A549 (cell line): Measurements from ENCODE around the gene DAZ4. TPM values are rescaled to one million over a fixed set of nuclear protein-coding genes. Genes with fewer than 3 reads are reported as not detected.
"Not testable (repeated sequence)": the region's sequence is repeated elsewhere in the genome, so short reads cannot be mapped to it uniquely, and the experiment has no call there.

ENCODE experiments used
- ATAC-seq, 2 experiments: fragments of 200-7000 bp in 1 of 2; fragments of >200 bp in 1 of 2; cut with Nextera tagmentation in 1 of 2; cut with Tn5 transposase in 1 of 2; 3 replicates each; pipeline versions ENCODE4 v1.8.0 to v1.9.1; 2018 to 2020; ENCODE audit warnings: mild to moderate bottlenecking in 1 of 2, moderate library complexity in 1 of 2
- CTCF ChIA-PET: fragments of 300-600 bp; sonication (Branson Sonifier 250); formaldehyde crosslinking; extraction: SDS; loops from one replicate; lab custom pipeline; 2021; ENCODE audit warnings: antibody characterized with exemption, inconsistent platforms; lab: Yijun Ruan, JAX
- POLR2A ChIA-PET: fragments of 350-600 bp; formaldehyde crosslinking; extraction: SDS; loops from one replicate; lab custom pipeline; 2021; ENCODE audit warnings: antibody characterized with exemption, inconsistent platforms; lab: Yijun Ruan, JAX
- DNase-seq, 2 experiments: peaks; one replicate each; pipeline versions ENCODE4 v3.0.0 to v3.0.0-alpha.2; 2011 to 2016; ENCODE audit warnings: low read depth in 1 of 2, low spot score in 1 of 2
- FAIRE-seq: peaks from 2 replicates; lab custom pipeline; 2011; peaks lifted over from hg19 to GRCh38; lab: Jason Lieb, UNC
- H3K27ac ChIP-seq, 2 experiments: fragments of >200 bp; sonication (Bioruptor Twin); formaldehyde crosslinking; 3 replicates each; pipeline ENCODE4 v1.5.1; 2016 to 2017
- H3K4me1 ChIP-seq: fragments of >200 bp; sonication (Bioruptor Twin); formaldehyde crosslinking; 3 replicates; pipeline ENCODE4 v1.6.1; 2016
- H3K4me2 ChIP-seq: fragments of >200 bp; sonication (Bioruptor Twin); formaldehyde crosslinking; 3 replicates; pipeline ENCODE4 v1.6.1; 2016
- H3K4me3 ChIP-seq: fragments of >200 bp; sonication (Bioruptor Twin); formaldehyde crosslinking; 3 replicates; pipeline ENCODE4 v1.5.1; 2016
- H3K9me3 ChIP-seq: fragments of >200 bp; sonication (Bioruptor Twin); formaldehyde crosslinking; 3 replicates; pipeline ENCODE4 v1.6.1; 2016
- WGBS: methylation state at CpG from one replicate; pipeline ENCODE4 v1.1.6; 2017; ENCODE audit errors: missing lambda C conversion rate; 5-methylcytosine and 5-hydroxymethylcytosine counted together
- polyA minus RNA-seq: library from RNA; depleted of rRNA, polyadenylated mRNA; stranded (reverse); fragments of >200 nt; gene quantifications from 2 replicates; pipeline ENCODE4 v1.2.3, GENCODE V29; 2011; rRNA and poly(A)+ RNA removed
- polyA plus RNA-seq, 4 experiments: library from polyadenylated mRNA; depleted of rRNA in 3 of 4; stranded (reverse); fragments of >200 nt; fragmentation: RNase III in 1 of 4; extraction: RNeasy Plus Mini Kit Qiagen cat#74134 plus additional on column Dnase treatment in 1 of 4; gene quantifications; 2 replicates in 3 of 4; 3 replicates in 1 of 4; pipeline ENCODE4 v1.2.3, GENCODE V29; 2011 to 2017

The DAZ4 gene
- not detected in 2 replicates for polyA plus RNA-seq (2011; rRNA removed)
- polyA plus RNA-seq (2012; cell fraction: cytosol; rRNA removed), result not detected in 2 replicates
- polyA plus RNA-seq (2012; cell fraction: nucleus; rRNA removed), result not detected in 2 replicates
- not detected in 3 replicates for polyA plus RNA-seq (2017; fragmentation: RNase III; extraction: RNeasy Plus Mini Kit Qiagen cat#74134 plus additional on column Dnase treatment)
- polyA minus RNA-seq, result not detected in 2 replicates

- WGBS, result no CpG with 5 or more reads among the region's 23 CpGs
- CTCF ChIA-PET, result not testable (repeated sequence)
Measured at GRCh38 chrY:24833619-24834018, at the start of gene DAZ4. DAZ4 (plus strand) TSS chrY:24833919; CDS start chrY:24834127, 208 bp downstream.

GRCh38 chrY:24813293-24813692 is 20.4 kb upstream of the DAZ4 start, which contains the start of gene DAZ3:
DAZ3 (minus strand) TSS chrY:24813393; CDS start chrY:24813185, 208 bp downstream.
- FAIRE-seq, DNase-seq, H3K4me2 ChIP-seq, CTCF ChIA-PET, H3K9me3 ChIP-seq, H3K4me1 ChIP-seq, ATAC-seq, POLR2A ChIA-PET, H3K4me3 ChIP-seq, H3K27ac ChIP-seq: not testable (repeated sequence)
- WGBS, result no CpG with 5 or more reads among the region's 23 CpGs

More at GRCh38 chrY:24833619-24834018, at the start of gene DAZ4:
- FAIRE-seq, ATAC-seq, H3K4me3 ChIP-seq, H3K27ac ChIP-seq, H3K4me1 ChIP-seq, POLR2A ChIA-PET, H3K4me2 ChIP-seq, DNase-seq, H3K9me3 ChIP-seq: not testable (repeated sequence)

GRCh38 chrY:24821836-24822235 is 11.9 kb upstream of the DAZ4 start:
- ATAC-seq, H3K4me3 ChIP-seq, FAIRE-seq, POLR2A ChIA-PET, H3K4me1 ChIP-seq, CTCF ChIA-PET, H3K4me2 ChIP-seq, H3K27ac ChIP-seq, H3K9me3 ChIP-seq, DNase-seq: not testable (repeated sequence)
- WGBS, result no CpG with 5 or more reads among the region's 3 CpGs

- FAIRE-seq, H3K4me3 ChIP-seq, ATAC-seq, DNase-seq, H3K4me2 ChIP-seq, H3K9me3 ChIP-seq, H3K27ac ChIP-seq, POLR2A ChIA-PET, CTCF ChIA-PET, H3K4me1 ChIP-seq: not testable (repeated sequence)
- WGBS, result 47% methylated on average over 2 of the region's 4 CpGs
Measured at GRCh38 chrY:24824184-24824879, 9.4 kb upstream of the DAZ4 start.

GRCh38 chrY:24825069-24825468 is 8.7 kb upstream of the DAZ4 start:
- DNase-seq, ATAC-seq, FAIRE-seq, H3K27ac ChIP-seq, H3K4me1 ChIP-seq, POLR2A ChIA-PET, H3K4me3 ChIP-seq, H3K4me2 ChIP-seq, H3K9me3 ChIP-seq, CTCF ChIA-PET: not testable (repeated sequence)
- no CpG with 5 or more reads among the region's 4 CpGs for WGBS

Other genes with a start within 250 kb of the DAZ4 start
- not detected in 2 replicates for gene BPY2B, start 215.9 kb upstream of the DAZ4 start, polyA plus RNA-seq (2011; rRNA removed)
- not detected in 3 replicates for gene BPY2B, start 215.9 kb upstream of the DAZ4 start, polyA plus RNA-seq (2017; fragmentation: RNase III; extraction: RNeasy Plus Mini Kit Qiagen cat#74134 plus additional on column Dnase treatment)
- not detected in 2 replicates for gene DAZ3, start 20.5 kb upstream of the DAZ4 start, polyA plus RNA-seq (2011; rRNA removed)
- gene DAZ3, start 20.5 kb upstream of the DAZ4 start, polyA plus RNA-seq (2017; fragmentation: RNase III; extraction: RNeasy Plus Mini Kit Qiagen cat#74134 plus additional on column Dnase treatment), result not detected in 3 replicates
- not detected in 2 replicates for gene BPY2C, start 218.2 kb downstream of the DAZ4 start, polyA plus RNA-seq (2011; rRNA removed)
- gene BPY2C, start 218.2 kb downstream of the DAZ4 start, polyA plus RNA-seq (2017; fragmentation: RNase III; extraction: RNeasy Plus Mini Kit Qiagen cat#74134 plus additional on column Dnase treatment), result not detected in 3 replicates